ENCODE data around the gene COL9A1. TPM values are rescaled to one million over a fixed set of nuclear protein-coding genes. Genes with fewer than 3 reads are reported as not detected.

COL9A1 gene
- total RNA-seq, 3 donors from 2014 or later (not counting 1 experiment from before 2014, with no cell fraction given), result not detected

GRCh38 chr6:70292193-70292592 lies 10.7 kb downstream of the COL9A1 start:
- no peak for TF ChIP-seq CTCF (IDR thresholded peaks at IDR 0.05)
- Histone ChIP-seq H3K27ac (ENCODE audit: low read length) (no peak overlapping the region), H3K9me3 (ENCODE audit: control insufficient read depth, insufficient read depth, low read length) (no peaks in the 10 kb centered on the region), H3K27me3 (ENCODE audit: control insufficient read depth, insufficient read depth, low read length) (no peaks in the 10 kb centered on the region), H3K36me3 (ENCODE audit: control insufficient read depth, insufficient read depth, low read length) (no peaks in the 10 kb centered on the region), H3K4me3 (ENCODE audit: low read length) (no peak overlapping the region), H3K4me1 (ENCODE audit: control insufficient read depth, insufficient read depth, low read length) (no peaks in the 10 kb centered on the region)
- Mint-ChIP-seq H3K9me3 (no peaks in the 10 kb centered on the region), H3K27me3 (ENCODE audit: low read depth in 2 of 2) (no peaks in the 10 kb centered on the region), H3K4me1 (no peaks in the 10 kb centered on the region), H3K36me3 (no peaks in the 10 kb centered on the region), H3K27ac (no peak overlapping the region), H3K4me3 (no peak overlapping the region)
- intact Hi-C loops (cut with micrococcal nuclease), result no loop called here
- ATAC-seq, result no peak
- no peak for DNase-seq
- WGBS (ENCODE audit: insufficient coverage), result 92% methylated on average over 1 of the region's 1 CpG

GRCh38 chr6:70289299-70289698 lies 13.6 kb downstream of the COL9A1 start:
- no peak overlapping the region for H3K4me3 ChIP-seq (ENCODE audit: low read length)
- H3K27ac Mint-ChIP-seq, result no peak overlapping the region
- no peaks in the 10 kb centered on the region for H3K4me1 Mint-ChIP-seq
- DNase-seq (no peak), ATAC-seq (no peak)
- peaks cover 3% of the 10 kb centered on the region for H3K27me3 ChIP-seq (ENCODE audit: control insufficient read depth, insufficient read depth, low read length)
- no peaks in the 10 kb centered on the region for H3K36me3 Mint-ChIP-seq
- no peaks in the 10 kb centered on the region for H3K27me3 Mint-ChIP-seq (ENCODE audit: low read depth in 2 of 2)
- no CpG with 5 or more reads among the region's 2 CpGs for WGBS (ENCODE audit: insufficient coverage)
- H3K36me3 ChIP-seq (ENCODE audit: control insufficient read depth, insufficient read depth, low read length), result no peaks in the 10 kb centered on the region
- intact Hi-C loops (cut with micrococcal nuclease), result no loop called here
- no peaks in the 10 kb centered on the region for H3K4me1 ChIP-seq (ENCODE audit: control insufficient read depth, insufficient read depth, low read length)
- TF ChIP-seq CTCF (IDR thresholded peaks at IDR 0.05), result no peak
- H3K4me3 Mint-ChIP-seq, result no peak overlapping the region
- H3K9me3 ChIP-seq (ENCODE audit: control insufficient read depth, insufficient read depth, low read length), result no peaks in the 10 kb centered on the region
- no peak overlapping the region for H3K27ac ChIP-seq (ENCODE audit: low read length)
- H3K9me3 Mint-ChIP-seq, result no peaks in the 10 kb centered on the region

- Histone ChIP-seq H3K27ac (ENCODE audit: low read length) (no peak overlapping the region), H3K4me3 (ENCODE audit: low read length) (no peak overlapping the region), H3K9me3 (ENCODE audit: control insufficient read depth, insufficient read depth, low read length) (no peaks in the 10 kb centered on the region), H3K27me3 (ENCODE audit: control insufficient read depth, insufficient read depth, low read length) (peaks cover 16% of the 10 kb centered on the region), H3K4me1 (ENCODE audit: control insufficient read depth, insufficient read depth, low read length) (no peaks in the 10 kb centered on the region), H3K36me3 (ENCODE audit: control insufficient read depth, insufficient read depth, low read length) (no peaks in the 10 kb centered on the region)
- Mint-ChIP-seq H3K27me3 (ENCODE audit: low read depth in 2 of 2) (peaks cover 0 to 10% of the 10 kb centered on the region in 2 donors), H3K4me1 (no peaks in the 10 kb centered on the region), H3K36me3 (no peaks in the 10 kb centered on the region), H3K4me3 (no peak overlapping the region), H3K9me3 (no peaks in the 10 kb centered on the region), H3K27ac (no peak overlapping the region)
- TF ChIP-seq CTCF (IDR thresholded peaks at IDR 0.05), result no peak
- ATAC-seq (no peak), DNase-seq (no peak)
- intact Hi-C loops (cut with micrococcal nuclease), result no loop called here
- 85% methylated on average over 4 of the region's 5 CpGs for WGBS (ENCODE audit: insufficient coverage)
Observed at GRCh38 chr6:70286905-70287304, 16.0 kb downstream of the COL9A1 start.

GRCh38 chr6:70285201-70285600 lies 17.7 kb downstream of the COL9A1 start:
- H3K27me3 Mint-ChIP-seq (ENCODE audit: low read depth in 2 of 2), result peaks cover under 1 to 16% of the 10 kb centered on the region in 2 donors
- ATAC-seq (no peak), DNase-seq (no peak)
- H3K4me1 Mint-ChIP-seq, result no peaks in the 10 kb centered on the region
- no peak overlapping the region for H3K4me3 Mint-ChIP-seq
- no peaks in the 10 kb centered on the region for H3K36me3 Mint-ChIP-seq
- no peaks in the 10 kb centered on the region for H3K9me3 ChIP-seq (ENCODE audit: control insufficient read depth, insufficient read depth, low read length)
- peaks cover 19% of the 10 kb centered on the region for H3K27me3 ChIP-seq (ENCODE audit: control insufficient read depth, insufficient read depth, low read length)
- H3K27ac Mint-ChIP-seq, result no peak overlapping the region
- no peaks in the 10 kb centered on the region for H3K4me1 ChIP-seq (ENCODE audit: control insufficient read depth, insufficient read depth, low read length)
- 80% methylated on average over 2 of the region's 4 CpGs for WGBS (ENCODE audit: insufficient coverage)
- intact Hi-C loops (cut with micrococcal nuclease), result no loop called here
- no peaks in the 10 kb centered on the region for H3K36me3 ChIP-seq (ENCODE audit: control insufficient read depth, insufficient read depth, low read length)
- H3K9me3 Mint-ChIP-seq, result no peaks in the 10 kb centered on the region
- no peak overlapping the region for H3K4me3 ChIP-seq (ENCODE audit: low read length)
- no peak for TF ChIP-seq CTCF (IDR thresholded peaks at IDR 0.05)
- no peak overlapping the region for H3K27ac ChIP-seq (ENCODE audit: low read length)
